Dendritic cell treated with granulocyte-macrophage colony-stimulating factor and Interleukin-4, amounts not matched to agents 40 ng/mL and 50 ng/mL, for 4 days (primary cell): ENCODE results near the gene BAG2.

Source experiments
- H3K27ac Mint-ChIP-seq: one replicate; pipeline ENCODE4 v1.8.0; 2022; ENCODE audit warnings: mild to moderate bottlenecking, mixed read lengths
- H3K27me3 Mint-ChIP-seq: one replicate; pipeline ENCODE4 v1.8.0; 2022; ENCODE audit warnings: mild to moderate bottlenecking, mixed read lengths
- H3K36me3 Mint-ChIP-seq: one replicate; pipeline ENCODE4 v1.8.0; 2022; ENCODE audit warnings: low read depth, mixed read lengths
- H3K4me1 Mint-ChIP-seq: one replicate; pipeline ENCODE4 v1.8.0; 2022; ENCODE audit warnings: low read depth, mixed read lengths
- H3K4me3 Mint-ChIP-seq: one replicate; pipeline ENCODE4 v1.8.0; 2022; ENCODE audit warnings: mild to moderate bottlenecking, moderate library complexity, mixed read lengths
- H3K9me3 Mint-ChIP-seq: one replicate; pipeline ENCODE4 v1.8.0; 2022; ENCODE audit warnings: mixed read lengths
- intact Hi-C: fragments of 100-400 bp; cut with micrococcal nuclease; formaldehyde crosslinking; loops from one replicate; pipeline ENCODE4 v1.15.0; 2022

Gene BAG2

DNA sequence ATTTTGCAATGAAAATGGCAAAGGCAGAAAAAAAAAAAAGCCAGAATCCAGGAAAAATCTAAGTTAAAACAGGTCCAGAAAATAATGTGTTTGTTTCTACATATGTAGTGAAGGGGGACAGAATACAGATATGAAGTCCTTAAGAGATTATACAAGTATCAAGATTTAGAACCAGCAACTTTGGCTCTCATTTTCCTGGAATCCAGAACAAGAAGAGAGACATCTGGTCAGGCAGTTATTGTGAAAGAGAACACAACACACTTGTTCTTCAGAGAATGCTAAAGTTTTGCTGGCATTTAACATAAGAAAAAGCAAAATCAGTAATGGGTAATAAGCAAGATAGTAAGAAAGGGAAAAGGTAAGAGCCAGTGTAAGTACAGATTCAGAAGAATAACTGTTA is 21.1 kb downstream of the BAG2 start:
- H3K27ac Mint-ChIP-seq = no peak overlapping the region
- H3K36me3 Mint-ChIP-seq = no peaks in the 10 kb centered on the region
- no peak overlapping the region for H3K4me3 Mint-ChIP-seq
- H3K9me3 Mint-ChIP-seq = no peaks in the 10 kb centered on the region
- H3K27me3 Mint-ChIP-seq = no peaks in the 10 kb centered on the region
- intact Hi-C loops = no loop called here
- no peaks in the 10 kb centered on the region for H3K4me1 Mint-ChIP-seq

- Mint-ChIP-seq H3K9me3 (no peaks in the 10 kb centered on the region), H3K4me3 (no peak overlapping the region), H3K36me3 (no peaks in the 10 kb centered on the region), H3K27me3 (no peaks in the 10 kb centered on the region), H3K4me1 (no peaks in the 10 kb centered on the region), H3K27ac (no peak overlapping the region)
- intact Hi-C loops = no loop called here
Observed at GRCh38 chr6:57195457-57195856, 23.3 kb downstream of the BAG2 start.

- no peak overlapping the region for H3K27ac Mint-ChIP-seq
Observed at GRCh38 chr6:57198926-57199636, 27.0 kb downstream of the BAG2 start.

GRCh38 chr6:57201718-57202117 is 29.6 kb downstream of the BAG2 start:
- no peaks in the 10 kb centered on the region for H3K9me3 Mint-ChIP-seq
- no peaks in the 10 kb centered on the region for H3K4me1 Mint-ChIP-seq
- intact Hi-C loops = no loop called here
- no peak overlapping the region for H3K4me3 Mint-ChIP-seq
- H3K27me3 Mint-ChIP-seq = no peaks in the 10 kb centered on the region
- no peaks in the 10 kb centered on the region for H3K36me3 Mint-ChIP-seq
- H3K27ac Mint-ChIP-seq = no peak overlapping the region

More at GRCh38 chr6:57198926-57199636, 27.0 kb downstream of the BAG2 start:
- Mint-ChIP-seq H3K9me3 (no peaks in the 10 kb centered on the region), H3K4me1 (no peaks in the 10 kb centered on the region), H3K36me3 (no peaks in the 10 kb centered on the region), H3K27me3 (no peaks in the 10 kb centered on the region), H3K4me3 (no peak overlapping the region)
- intact Hi-C loops = no loop called here

DNA sequence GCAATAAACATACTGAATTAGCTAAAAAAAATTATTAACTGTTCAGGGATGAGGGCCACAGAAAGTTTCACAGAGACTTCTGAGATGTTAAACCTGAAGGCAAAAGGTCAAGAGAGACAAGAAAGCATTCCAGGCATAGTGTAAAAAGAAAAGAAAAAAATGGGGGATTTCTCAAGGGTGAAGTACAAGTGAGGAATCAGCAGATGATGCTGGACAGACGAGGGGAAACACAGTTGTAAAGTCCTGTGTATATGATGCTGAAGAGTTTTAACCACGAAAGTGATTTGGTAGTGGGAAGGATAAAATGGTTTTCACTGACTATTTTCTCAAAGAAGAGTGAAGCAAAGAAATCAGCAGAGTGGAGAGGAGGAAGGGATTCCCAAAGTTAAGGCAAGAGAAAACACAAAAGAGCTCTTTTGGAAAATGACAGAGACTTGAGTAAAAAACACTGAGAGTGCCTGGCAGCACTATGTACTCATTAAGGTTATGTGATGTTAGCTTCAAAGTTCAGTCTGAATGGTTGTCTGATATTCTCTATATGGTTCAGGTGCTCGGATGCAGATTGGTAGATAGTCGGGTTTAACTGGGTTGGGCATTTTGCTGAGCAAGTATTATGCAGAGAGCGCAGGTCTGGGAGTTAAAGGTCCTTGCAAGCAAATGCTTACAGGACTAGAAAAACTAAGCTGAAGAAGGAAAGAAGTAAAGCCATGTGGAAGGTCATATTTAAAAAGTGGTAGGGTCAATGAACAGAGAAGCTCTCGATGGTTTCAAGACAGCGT is 33.6 kb downstream of the BAG2 start:
- no peaks in the 10 kb centered on the region for H3K27me3 Mint-ChIP-seq
- no peaks in the 10 kb centered on the region for H3K9me3 Mint-ChIP-seq
- intact Hi-C loops = no loop called here
- H3K4me3 Mint-ChIP-seq = no peak overlapping the region
- H3K27ac Mint-ChIP-seq = no peak overlapping the region
- no peaks in the 10 kb centered on the region for H3K36me3 Mint-ChIP-seq
- no peaks in the 10 kb centered on the region for H3K4me1 Mint-ChIP-seq

- no peaks in the 10 kb centered on the region for H3K4me1 Mint-ChIP-seq
- no peak overlapping the region for H3K27ac Mint-ChIP-seq
- no peaks in the 10 kb centered on the region for H3K27me3 Mint-ChIP-seq
- intact Hi-C loops = no loop called here
- no peak overlapping the region for H3K4me3 Mint-ChIP-seq
- no peaks in the 10 kb centered on the region for H3K9me3 Mint-ChIP-seq
- H3K36me3 Mint-ChIP-seq = no peaks in the 10 kb centered on the region
Observed at GRCh38 chr6:57207141-57207540, 35.0 kb downstream of the BAG2 start.

GRCh38 chr6:57207872-57208271 is 35.7 kb downstream of the BAG2 start:
- H3K4me1 Mint-ChIP-seq = no peaks in the 10 kb centered on the region
- no peaks in the 10 kb centered on the region for H3K9me3 Mint-ChIP-seq
- H3K27ac Mint-ChIP-seq = no peak overlapping the region
- no peaks in the 10 kb centered on the region for H3K36me3 Mint-ChIP-seq
- no peak overlapping the region for H3K4me3 Mint-ChIP-seq
- intact Hi-C loops = no loop called here
- H3K27me3 Mint-ChIP-seq = no peaks in the 10 kb centered on the region

- no peaks in the 10 kb centered on the region for H3K27me3 Mint-ChIP-seq
- intact Hi-C loops = no loop called here
- no peak overlapping the region for H3K27ac Mint-ChIP-seq
Observed at GRCh38 chr6:57209030-57209429, 36.9 kb downstream of the BAG2 start.

DNA sequence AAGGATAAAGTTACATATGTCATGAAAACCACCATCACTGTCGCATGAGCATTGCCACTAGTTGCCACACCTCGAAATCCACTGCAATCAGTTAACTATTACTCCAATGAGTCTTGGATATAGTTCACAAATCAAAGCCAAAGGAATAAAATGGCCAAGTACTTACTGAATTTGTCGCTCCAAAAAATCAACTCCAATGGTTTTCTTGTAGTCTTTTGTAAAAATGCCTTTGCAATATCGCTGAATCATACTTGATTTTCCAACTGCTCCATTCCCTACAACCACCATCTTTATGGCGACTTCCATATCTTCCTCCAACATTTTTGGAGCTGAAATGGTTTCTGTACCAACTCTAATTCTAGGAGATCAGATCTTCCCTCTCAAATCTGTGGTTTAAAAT is 37.9 kb downstream of the BAG2 start:
- Mint-ChIP-seq H3K27ac (no peak overlapping the region), H3K4me1 (no peaks in the 10 kb centered on the region), H3K27me3 (no peaks in the 10 kb centered on the region), H3K4me3 (no peak overlapping the region), H3K36me3 (no peaks in the 10 kb centered on the region), H3K9me3 (peaks cover 6% of the 10 kb centered on the region)
- intact Hi-C loops = no loop called here

More at GRCh38 chr6:57209030-57209429, 36.9 kb downstream of the BAG2 start:
- no peak overlapping the region for H3K4me3 Mint-ChIP-seq
- no peaks in the 10 kb centered on the region for H3K4me1 Mint-ChIP-seq
- no peaks in the 10 kb centered on the region for H3K36me3 Mint-ChIP-seq
- H3K9me3 Mint-ChIP-seq = no peaks in the 10 kb centered on the region

- Mint-ChIP-seq H3K4me1 (peaks cover 5% of the 10 kb centered on the region), H3K9me3 (peaks cover 10% of the 10 kb centered on the region), H3K27me3 (peaks cover 2% of the 10 kb centered on the region), H3K36me3 (no peaks in the 10 kb centered on the region), H3K4me3 (no peak overlapping the region), H3K27ac (no peak overlapping the region)
- intact Hi-C loops = no loop called here
Observed at GRCh38 chr6:57215260-57215659, 43.1 kb downstream of the BAG2 start.

GRCh38 chr6:57216235-57217101 is 44.3 kb downstream of the BAG2 start:
- Mint-ChIP-seq H3K27ac (no peak overlapping the region), H3K4me1 (peaks cover 10% of the 10 kb centered on the region), H3K4me3 (no peak overlapping the region), H3K36me3 (no peaks in the 10 kb centered on the region), H3K27me3 (peaks cover 10% of the 10 kb centered on the region), H3K9me3 (peaks cover 10% of the 10 kb centered on the region)
- intact Hi-C loops = no loop called here

DNA sequence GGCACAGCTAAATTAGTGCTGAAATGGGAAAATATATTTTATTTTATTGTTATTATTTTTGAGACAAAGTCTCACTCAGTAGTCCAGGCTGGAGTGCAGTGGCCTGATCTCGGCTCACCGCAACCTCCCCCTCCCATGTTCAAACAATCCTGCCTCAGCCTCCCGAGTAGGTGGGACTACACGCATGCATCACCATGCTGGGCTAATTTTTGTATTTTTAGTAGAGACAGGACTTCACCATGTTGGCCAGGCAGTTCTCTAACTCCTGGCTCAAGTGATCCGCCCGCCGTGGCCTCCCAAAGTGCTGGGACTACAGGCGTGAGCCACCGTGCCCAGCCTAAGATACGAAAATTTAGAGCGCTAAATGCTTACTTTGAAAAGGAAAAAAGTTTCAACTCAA is 45.1 kb downstream of the BAG2 start:
- no peak overlapping the region for H3K27ac Mint-ChIP-seq
- H3K4me3 Mint-ChIP-seq = no peak overlapping the region
- H3K4me1 Mint-ChIP-seq = peaks cover 10% of the 10 kb centered on the region
- intact Hi-C loops = no loop called here
- H3K9me3 Mint-ChIP-seq = peaks cover 10% of the 10 kb centered on the region
- H3K36me3 Mint-ChIP-seq = peaks cover 6% of the 10 kb centered on the region
- H3K27me3 Mint-ChIP-seq = peaks cover 13% of the 10 kb centered on the region

- peaks cover 10% of the 10 kb centered on the region for H3K4me1 Mint-ChIP-seq
- intact Hi-C loops = loop anchor here (5.0 kb wide), 2 partner anchors 48 to 328 kb away; partner anchors contain the start of gene BAG2
- peaks cover 3% of the 10 kb centered on the region for H3K9me3 Mint-ChIP-seq
- no peak overlapping the region for H3K27ac Mint-ChIP-seq
- peaks cover 7% of the 10 kb centered on the region for H3K36me3 Mint-ChIP-seq
- peaks cover 22% of the 10 kb centered on the region for H3K27me3 Mint-ChIP-seq
- H3K4me3 Mint-ChIP-seq = no peak overlapping the region
Observed at GRCh38 chr6:57220083-57220703, 48.1 kb downstream of the BAG2 start.
